Left renal cortex interstitium (tissue), 4 donors: ENCODE results near the gene RARS1. TPM values are rescaled to one million over a fixed set of nuclear protein-coding genes. Genes with fewer than 3 reads are reported as not detected.
"Not testable (repeated sequence)": the region's sequence is repeated elsewhere in the genome, so short reads cannot be mapped to it uniquely, and the experiment has no call there.

Experiments used
- DNase-seq, 4 donors: peaks; one replicate each; pipeline ENCODE4 v3.0.0-alpha.2; 2013; ENCODE audit warnings: low read depth in 4 of 4, low spot score in 2 of 4, missing footprints in 1 of 4
- polyA plus RNA-seq, 4 donors: library from polyadenylated mRNA; unstranded; fragments of 120-200 nt; gene quantifications; one replicate each; pipeline ENCODE4 v1.2.1, GENCODE V29; 2013; ENCODE audit not compliant: insufficient read length in 4 of 4

Gene RARS1
- polyA plus RNA-seq, 4 donors = 66.2 to 93.8 (median 77.4) TPM

DNA sequence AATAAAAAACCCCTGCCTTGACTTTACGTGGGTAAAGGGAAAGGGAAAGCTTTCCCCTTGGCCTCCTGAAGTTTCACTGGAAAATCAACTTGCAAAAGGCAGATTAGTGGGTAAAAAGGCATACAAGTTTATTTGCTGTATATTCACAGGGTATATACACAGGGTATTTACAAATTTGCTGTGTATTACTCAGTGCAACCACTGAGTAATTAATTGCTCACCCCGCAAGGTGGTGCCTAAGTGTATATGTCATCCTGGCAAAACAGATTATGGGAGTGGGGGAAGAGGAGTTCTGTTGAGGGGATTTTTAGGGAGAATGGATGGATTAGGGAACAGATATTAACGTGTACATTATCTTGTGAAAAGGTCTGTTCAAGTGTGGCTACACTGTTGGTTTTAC is 7.1 kb upstream of the RARS1 start:
- no peak for DNase-seq

DNA sequence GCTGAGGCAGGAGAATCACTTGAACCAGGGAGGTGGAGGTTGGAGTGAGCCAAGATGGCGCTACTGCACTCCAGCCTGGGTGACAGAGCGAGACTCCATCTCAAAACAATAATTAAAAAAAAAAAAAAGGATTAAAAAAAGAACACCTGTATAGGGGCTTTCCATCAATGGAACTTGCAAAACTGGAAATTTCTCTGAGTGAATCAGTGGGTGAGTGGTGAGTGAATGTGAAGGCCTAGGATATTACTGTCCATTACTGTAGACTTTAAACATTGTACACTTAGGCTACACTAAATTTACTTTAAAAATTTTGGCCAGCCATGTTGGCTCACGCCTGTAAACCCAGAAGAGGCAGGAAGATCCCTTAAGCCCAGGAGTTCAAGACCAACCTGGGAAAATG is 5.7 kb upstream of the RARS1 start:
- no peak for DNase-seq

DNA sequence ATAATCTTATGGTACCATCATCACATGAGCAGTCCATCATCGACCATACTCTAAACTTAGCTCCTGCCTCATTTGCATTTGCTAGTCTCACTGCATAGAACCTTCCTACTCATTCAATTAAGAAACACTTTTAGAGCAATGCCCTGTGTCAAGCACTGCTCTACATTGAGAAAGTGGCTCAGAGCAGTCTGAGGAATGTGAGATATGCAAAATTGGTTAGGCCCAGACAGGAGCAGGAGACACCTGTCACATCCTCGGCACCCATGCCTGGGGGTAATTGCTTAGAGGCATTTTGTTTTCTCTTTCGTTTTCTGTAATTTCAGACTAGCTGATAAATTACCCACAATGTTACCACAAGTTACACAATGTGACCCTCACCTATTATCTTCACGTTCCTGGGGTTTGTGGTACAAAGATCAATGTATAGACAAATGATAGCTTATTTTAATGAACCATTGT is 4.9 kb upstream of the RARS1 start:
- DNase-seq = no peak

DNA sequence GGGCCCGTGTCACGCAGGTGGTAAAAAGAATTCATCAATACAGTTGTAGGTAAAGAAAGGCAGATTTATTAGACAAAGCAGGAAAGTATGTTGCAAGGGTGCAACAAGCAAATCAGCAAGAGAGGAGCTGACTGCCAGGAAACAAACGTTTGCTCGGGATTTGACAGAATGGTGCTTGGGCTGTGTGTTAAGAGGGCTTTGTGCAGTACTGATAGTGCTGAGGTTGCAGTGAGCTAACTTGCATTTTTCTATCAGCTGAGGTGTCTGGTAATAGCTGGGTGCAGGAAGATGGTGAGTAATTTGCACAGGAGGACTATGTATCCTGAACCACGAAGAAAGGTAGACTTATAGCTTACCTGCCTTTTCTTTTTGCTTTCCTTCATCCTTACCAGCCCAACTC is 3.9 kb upstream of the RARS1 start:
- no peak for DNase-seq

DNA sequence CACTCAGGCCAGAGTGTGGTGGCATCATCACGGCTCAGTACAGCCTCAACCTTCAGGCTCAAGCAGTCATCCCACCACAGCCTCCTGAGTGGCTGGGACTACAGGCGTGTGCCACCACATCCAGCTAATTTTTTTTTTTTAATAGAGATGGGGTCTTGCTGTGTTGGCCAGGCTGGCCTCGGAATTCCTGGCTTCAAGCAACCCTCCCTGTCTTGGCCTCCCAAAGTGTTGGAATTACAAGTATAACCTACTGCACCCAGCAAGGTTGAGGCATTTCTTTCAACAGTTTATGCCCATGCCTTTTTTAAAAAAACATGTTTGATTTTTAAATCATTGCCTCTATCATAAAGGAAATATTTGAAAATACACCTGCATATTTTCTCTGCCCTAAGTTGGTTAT is 2.8 kb downstream of the RARS1 start:
- no peak for DNase-seq

DNA sequence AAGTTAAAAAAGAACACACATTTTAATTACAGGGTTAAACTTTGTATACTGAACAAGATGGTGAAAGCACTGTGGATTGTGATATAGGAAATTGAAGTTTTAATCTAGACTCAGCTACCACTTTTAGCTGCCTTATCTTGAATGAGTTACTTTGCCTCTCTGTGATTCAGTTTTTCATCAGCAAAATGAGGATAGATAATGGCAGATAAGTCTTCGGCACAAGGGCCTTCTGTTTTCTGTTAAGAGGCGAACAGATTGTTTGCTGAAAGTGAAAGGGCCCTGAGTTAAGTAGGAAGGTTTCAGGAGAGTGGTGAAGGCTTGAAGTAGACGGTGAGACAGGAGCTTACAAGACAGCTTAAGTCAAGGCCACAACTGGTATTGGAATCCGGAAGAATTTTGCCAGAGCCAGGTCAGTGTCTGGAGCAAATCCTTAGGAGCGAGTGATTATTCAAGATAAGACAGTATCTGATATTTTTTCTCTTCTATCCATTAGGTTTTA is 7.8 kb downstream of the RARS1 start:
- DNase-seq = no peak

DNA sequence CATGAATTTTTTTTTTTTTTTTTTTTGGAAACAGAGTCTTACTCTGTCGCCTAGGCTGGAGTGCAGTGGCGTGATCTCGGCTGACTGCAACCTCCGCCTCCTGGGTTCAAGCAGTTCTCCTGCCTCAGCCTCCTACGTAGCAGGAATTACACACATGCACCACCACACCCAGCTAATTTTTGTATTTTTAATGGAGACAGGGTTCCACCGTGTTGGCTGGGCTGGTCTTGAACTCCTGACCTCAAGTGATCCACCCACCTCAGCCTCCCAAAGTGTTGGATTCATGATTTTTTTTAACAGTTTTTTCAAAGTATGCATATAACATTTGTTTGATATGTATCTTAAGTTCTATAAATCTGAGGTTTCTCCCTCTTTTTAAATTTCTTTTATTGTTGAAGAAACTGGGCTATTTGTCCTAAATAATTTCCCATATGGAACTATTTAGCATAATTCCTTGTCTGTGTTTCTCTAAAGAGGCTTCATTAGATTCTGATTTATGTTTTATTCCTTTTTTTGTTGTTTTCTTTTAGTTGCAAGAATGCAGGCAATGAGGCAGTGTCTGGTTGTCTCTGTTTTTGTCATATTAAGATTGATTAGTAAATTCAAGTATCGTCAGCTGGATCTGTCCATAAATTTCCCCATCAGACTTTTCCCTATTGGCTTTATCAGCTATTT is 16.4 kb downstream of the RARS1 start:
- DNase-seq = no peak

DNA sequence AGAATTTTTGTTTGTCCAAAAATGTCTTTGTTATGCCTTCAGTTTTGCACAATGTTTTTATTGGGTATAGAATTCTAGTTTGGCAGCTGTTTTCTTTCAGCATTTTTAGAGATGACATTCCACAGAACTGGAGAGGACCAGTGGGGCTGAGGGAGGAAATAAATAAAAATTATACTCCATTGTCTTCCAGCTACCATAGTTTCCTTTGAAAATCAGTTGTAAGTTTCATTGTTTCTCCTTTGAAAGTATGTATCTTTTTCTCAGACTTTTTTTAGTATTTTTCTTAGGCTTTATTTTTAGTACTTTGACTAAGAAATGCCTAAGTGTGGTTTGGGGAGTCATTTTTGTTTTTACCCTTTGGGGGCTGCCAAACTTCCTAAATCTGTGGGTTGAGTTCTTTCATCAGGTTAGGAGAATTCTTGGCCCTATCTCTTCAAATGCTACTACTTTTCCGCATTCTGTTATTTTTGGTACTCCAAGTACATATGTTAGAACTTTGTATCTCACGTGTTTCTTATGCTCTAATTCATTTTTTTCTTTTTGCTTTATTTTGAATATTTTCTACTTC is 27.7 kb downstream of the RARS1 start:
- no peak for DNase-seq

DNA sequence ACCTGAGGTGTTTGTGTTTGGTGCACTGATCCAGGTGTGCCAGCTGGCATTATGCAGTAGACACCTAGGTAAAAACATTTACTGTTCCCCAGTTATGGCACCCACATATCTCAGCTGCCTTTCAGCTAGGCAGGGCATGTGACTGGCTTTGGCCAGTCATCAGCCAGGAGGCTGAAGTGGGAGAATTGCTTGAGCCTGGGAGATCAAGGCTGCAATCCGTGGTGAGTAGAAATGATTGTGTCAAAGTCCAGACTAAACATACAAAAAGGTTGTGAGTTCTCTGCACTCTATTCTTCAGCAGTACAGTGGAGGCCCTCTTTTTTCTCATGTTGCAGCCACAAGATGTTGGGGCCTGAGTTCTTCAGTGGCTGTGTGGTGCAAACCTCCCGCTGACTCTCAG is 39.6 kb downstream of the RARS1 start:
- no peak for DNase-seq

DNA sequence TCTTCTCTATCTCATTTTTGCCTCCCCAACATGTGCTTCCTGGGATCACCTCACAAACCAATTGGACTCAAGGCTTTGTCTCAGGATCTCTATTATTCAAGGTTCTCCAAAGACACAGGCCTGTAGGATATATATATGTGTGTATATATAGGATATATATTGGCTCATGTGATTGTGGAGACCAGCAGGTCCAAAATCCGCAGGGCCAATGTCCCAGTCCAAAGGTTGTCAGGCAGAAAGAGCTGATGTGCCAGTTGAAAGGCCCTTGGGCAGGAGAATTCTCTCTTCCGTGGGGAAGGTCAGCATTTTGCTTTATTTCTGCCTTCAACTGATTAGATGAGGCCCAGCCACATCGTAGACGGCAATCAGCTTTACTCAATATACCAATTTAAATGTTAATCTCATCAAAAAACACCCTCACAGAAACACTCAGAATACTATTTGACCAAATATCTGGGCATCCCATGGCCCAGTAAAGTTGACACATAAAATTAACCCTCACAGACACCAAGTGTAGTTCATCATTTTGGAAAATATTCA is 41.6 kb downstream of the RARS1 start:
- no peak for DNase-seq

DNA sequence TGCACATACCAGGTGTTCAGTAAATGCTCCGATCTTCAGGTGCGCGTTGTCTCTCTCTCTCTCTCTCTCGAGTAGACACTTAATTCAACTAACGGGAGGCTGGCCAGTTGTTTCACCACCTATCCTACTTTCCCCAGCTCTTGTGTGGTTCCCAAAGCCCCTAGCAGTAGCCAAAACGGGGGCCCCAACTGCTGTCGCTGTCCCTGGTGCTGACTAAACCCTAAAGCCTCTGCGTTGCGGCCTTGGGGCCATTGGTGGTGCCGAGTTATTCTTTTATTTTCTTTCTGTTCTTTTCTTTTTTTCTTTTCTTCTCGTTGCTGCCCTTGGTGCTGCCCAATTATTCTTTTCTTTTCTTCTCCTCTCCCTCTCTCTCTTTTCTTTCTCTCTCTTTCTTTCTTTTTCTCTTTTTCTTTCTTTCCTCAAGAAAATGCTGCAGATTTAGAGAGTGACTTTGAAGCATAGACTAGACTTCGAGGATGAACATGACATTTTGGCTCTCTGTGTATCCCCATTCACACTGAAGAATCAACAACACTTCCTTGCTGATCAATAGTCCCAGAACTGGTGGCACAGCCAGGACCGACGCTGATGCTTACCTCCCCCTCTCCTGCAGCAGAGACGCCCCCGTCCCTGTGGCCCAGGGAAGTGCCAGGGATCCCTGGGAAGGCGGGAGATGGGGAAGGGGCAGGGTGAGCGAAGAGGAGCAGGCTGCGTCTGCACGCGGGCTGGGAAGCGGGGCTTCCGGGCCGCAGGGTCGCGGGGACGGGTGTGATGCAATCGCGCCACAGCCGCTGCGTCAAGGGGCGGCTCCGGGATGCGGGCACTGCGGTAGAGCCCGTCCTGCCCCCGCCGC is 42.5 kb downstream of the RARS1 start, which contains the start of gene FBLL1:
FBLL1 (plus strand) TSS at position 785 of the 853 bp plus-strand sequence. CDS start 200 bp downstream, outside the sequence.
- peak; percentile 31 to 63 (median 44) for DNase-seq

DNA sequence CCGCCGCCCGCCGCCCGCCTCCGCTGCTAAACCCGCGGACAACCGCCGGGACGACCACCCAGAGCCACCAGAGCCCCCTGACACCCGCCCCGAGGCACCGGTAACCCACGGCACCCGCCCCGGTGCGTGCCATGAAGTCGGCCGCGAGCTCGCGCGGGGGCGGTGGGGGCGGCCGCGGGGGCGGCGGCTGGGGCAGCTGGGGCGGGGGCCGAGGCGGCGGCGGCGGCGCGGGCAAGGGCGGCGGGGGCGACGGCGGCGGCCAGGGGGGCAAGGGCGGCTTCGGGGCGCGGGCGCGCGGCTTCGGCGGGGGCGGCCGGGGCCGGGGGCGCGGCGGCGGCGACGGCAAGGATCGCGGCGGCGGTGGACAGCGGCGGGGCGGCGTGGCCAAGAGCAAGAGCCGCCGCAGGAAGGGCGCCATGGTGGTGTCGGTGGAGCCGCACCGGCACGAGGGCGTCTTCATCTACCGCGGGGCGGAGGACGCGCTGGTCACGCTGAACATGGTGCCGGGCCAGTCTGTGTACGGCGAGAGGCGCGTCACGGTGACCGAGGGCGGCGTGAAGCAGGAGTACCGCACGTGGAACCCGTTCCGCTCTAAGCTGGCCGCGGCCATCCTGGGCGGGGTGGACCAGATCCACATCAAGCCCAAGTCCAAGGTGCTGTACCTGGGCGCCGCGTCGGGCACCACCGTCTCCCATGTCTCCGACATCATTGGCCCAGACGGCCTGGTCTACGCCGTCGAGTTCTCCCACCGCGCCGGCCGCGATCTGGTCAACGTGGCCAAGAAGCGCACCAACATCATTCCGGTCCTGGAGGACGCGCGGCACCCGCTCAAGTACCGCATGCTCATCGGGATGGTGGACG is 43.3 kb downstream of the RARS1 start:
- DNase-seq = no peak

DNA sequence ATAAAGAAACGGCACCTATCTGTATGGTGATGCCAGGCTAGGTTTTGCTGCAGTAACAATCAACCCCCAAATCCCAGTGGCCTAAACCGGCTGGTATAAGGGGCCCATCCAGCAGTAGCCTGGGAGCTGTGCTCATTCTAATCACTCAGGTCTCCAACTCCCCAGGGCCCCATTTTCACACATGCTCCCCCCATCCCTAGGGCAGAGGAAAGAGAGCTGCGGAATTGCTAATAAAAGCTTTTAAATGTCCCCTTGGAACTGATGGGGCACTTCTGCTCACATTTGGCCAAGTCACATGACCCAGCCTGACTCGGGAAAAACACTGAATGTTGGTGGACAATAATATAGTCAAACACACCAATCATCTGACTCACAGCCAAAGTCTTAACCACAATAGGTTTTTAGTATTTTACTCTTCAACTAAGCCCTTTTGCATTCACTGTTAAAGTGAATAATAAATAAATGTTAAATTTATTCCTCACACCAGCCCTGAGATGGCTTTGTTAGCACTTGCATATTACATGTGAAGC is 44.4 kb downstream of the RARS1 start:
- no peak for DNase-seq

DNA sequence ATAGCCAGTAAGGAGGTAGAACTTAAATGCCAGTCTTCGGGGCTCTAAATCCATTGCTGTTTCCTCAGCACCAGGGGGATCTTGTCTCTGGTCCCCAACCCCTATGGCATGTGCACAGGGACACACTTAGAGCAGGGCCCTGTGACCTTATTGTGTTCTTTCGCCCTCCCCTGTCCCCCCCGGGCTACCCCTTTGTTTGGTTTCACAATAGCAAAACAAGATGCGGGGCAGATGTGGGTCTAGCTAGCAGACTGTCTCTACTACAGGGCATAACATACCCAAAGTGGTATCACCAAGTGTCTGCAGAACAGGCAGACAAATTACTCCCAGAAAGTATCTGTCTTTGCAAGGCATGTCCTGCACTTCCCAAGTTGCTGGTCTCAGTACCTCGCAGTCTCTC is 44.9 kb downstream of the RARS1 start:
- no peak for DNase-seq

DNA sequence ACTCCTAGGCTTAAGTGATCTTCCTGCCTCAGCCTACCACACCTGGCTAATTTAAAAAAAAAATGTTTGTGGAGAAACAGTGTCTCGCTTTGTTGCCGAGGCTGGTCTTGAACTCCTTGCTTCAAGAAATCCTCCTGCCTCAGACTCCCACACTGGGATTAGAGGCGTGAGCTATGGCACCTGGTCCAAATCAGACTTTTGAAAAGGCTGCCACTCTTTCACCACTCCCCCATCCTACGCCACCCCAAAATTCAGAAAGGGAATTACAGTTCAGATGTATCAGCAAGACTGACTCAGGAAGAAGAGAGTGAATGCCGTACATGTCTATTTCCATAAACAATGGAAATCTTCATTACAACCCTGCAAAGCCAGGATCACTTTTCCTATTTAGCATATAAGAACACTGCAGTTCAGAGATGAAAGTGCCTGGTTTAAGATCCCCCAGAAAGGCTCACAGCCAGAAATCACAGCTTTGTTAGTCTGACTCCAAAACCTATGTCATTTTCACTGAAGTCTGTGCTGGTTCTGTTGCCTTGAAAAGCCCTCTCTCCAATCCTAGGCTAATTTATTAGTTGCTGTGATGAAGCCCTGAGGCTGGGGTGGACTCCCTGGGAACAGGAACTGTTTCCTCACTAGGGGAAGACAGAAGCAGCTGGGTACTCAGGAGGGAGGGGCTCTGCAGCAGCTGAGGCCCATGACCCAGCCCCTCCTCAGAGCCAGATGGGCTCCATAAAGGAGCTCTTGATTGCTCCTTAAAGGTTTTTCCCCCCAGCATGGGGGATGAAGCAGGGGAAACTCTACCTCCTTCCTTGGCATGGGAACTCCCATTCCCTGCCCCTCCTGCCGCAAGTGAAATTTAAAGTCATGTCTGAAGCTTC is 46.0 kb downstream of the RARS1 start:
- no peak for DNase-seq

DNA sequence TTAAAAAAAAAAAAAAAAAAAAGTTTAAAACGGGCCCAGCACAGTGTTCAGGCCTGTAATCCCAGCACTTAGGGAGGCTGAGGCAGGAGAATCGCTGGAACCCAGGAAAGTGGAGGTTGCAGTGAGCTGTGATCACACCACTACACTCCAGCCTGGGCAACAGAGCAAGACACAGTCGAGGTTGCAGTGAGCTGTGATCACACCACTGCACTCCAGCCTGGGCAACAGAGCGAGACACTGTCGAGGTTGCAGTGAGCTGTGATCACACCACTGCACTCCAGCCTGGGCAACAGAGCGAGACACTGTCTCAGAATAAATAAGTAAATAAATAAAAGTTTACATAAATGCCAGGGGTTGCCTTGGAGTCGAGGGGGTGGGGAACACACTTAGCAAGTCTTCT is 48.1 kb downstream of the RARS1 start:
- not testable (repeated sequence) for DNase-seq

DNA sequence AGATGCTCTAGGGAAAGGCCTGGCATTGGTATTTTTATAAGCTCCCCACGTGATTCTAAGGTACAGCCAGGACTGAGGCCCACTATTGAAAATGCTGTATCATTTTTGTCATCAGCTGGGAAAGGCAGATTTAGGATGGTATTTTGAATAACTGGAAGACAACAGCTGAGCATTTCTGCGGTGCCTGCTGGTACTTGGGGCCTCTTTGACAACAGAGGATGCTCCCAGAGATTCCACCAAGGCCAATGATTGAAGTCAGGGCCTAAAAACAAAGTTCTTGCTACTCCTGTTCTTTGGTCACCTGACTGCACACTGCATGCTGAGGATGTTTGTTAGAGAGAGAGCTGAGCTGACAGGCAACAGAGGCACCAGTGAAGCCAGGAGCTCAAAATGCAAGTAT is 50.9 kb downstream of the RARS1 start:
- no peak for DNase-seq

DNA sequence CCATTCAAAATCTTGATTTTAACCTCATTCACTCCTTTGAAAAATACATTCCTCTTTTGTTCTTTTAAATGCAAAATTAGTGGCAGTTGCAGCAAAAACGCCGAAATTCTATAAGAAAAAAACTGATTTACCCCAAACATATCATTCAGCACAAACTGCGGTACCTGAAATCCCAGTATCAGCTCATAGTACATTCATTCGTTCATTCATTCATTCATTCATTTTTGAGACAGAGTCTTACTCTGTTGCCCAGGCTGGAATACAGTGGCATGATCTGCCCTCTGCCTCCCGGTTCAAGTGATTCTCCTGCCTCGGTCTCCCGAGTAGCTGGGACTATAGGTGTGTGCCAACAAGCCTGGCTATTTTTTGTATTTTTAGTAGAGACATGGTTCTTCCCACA is 63.3 kb downstream of the RARS1 start:
- no peak for DNase-seq

DNA sequence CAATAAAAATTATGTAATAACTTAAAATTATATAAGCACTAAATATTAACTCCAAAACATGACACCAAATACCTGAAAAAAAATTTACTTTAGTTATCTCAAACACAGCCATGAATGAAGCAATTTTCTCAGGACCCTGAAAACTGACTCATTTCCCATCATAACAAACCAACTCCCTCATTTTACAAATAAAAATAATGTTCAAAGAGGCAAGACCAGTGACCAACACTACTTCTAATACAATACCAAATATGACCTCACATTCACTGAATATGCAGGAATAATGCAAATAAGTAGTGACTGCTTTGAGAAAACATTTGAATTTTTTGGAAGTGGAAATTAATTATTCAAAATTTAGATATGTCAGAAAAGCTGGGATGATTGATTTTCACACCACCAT is 64.4 kb downstream of the RARS1 start:
- DNase-seq = no peak
